Smooth muscle cell (in vitro differentiated cells): ENCODE measurements around the gene ASB8. TPM values are rescaled to one million over a fixed set of nuclear protein-coding genes. Genes with fewer than 3 reads are reported as not detected.
"Not testable (repeated sequence)": the region's sequence is repeated elsewhere in the genome, so short reads cannot be mapped to it uniquely, and the experiment has no call there.

ENCODE experiments used
- DNase-seq: peaks from one replicate; lab custom pipeline; 2025; ENCODE audit not compliant: unreplicated experiment; lab: John Stamatoyannopoulos, UW
- H2AFZ ChIP-seq: fragments of 200-600 bp; sonication (generic); 2 replicates; pipeline ENCODE4 v1.6.0; 2016; ENCODE audit warnings: antibody characterized with exemption, low read depth, mild to moderate bottlenecking
- H3F3A ChIP-seq: fragments of 200-600 bp; sonication (generic); 2 replicates; pipeline ENCODE4 v1.6.0; 2017; ENCODE audit warnings: antibody characterized with exemption, low read depth
- H3K27ac ChIP-seq: fragments of 200-600 bp; sonication (generic); 2 replicates; pipeline ENCODE4 v1.5.1; 2016; ENCODE audit warnings: low read depth, mild to moderate bottlenecking
- H3K27me3 ChIP-seq: fragments of 200-600 bp; sonication (generic); 2 replicates; pipeline ENCODE4 v1.6.1; 2016; ENCODE audit warnings: low read depth, mild to moderate bottlenecking
- H3K36me3 ChIP-seq: fragments of 200-600 bp; sonication (generic); 2 replicates; pipeline ENCODE4 v1.5.1; 2016; ENCODE audit warnings: low read depth
- H3K4me1 ChIP-seq: fragments of 200-600 bp; sonication (generic); 2 replicates; pipeline ENCODE4 v1.5.1; 2016; ENCODE audit warnings: low read depth
- H3K4me2 ChIP-seq: fragments of 200-600 bp; sonication (generic); 2 replicates; pipeline ENCODE4 v1.6.0; 2016; ENCODE audit warnings: mild to moderate bottlenecking
- H3K4me3 ChIP-seq: fragments of 200-600 bp; sonication (generic); 2 replicates; pipeline ENCODE4 v1.5.1; 2016; ENCODE audit warnings: mild to moderate bottlenecking
- H3K79me2 ChIP-seq: fragments of 200-600 bp; sonication (generic); 2 replicates; pipeline ENCODE4 v1.6.0; 2016; ENCODE audit warnings: low read depth, mild to moderate bottlenecking
- H3K9ac ChIP-seq: fragments of 200-600 bp; sonication (generic); 2 replicates; pipeline ENCODE4 v1.6.0; 2016; ENCODE audit warnings: low read depth
- H3K9me3 ChIP-seq: fragments of 200-600 bp; sonication (generic); replicated peaks from 2 replicates; pipeline ENCODE4 v1.5.1; 2016; ENCODE audit warnings: low read depth
- H4K20me1 ChIP-seq: fragments of 200-600 bp; sonication (generic); 2 replicates; pipeline ENCODE4 v1.6.0; 2016; ENCODE audit warnings: low read depth
- WGBS: methylation state at CpG from one replicate; pipeline ENCODE4 v1.1.7; 2016; ENCODE audit warnings: low lambda C conversion rate; 5-methylcytosine and 5-hydroxymethylcytosine counted together
- polyA plus RNA-seq: library from polyadenylated mRNA; unstranded; fragments of >200 nt; fragmentation: Nextera tagmentation; extraction: Ambion mirVana; gene quantifications from 2 replicates; pipeline ENCODE4 v1.2.1, GENCODE V29; 2016
- total RNA-seq: library from RNA; depleted of rRNA; stranded (reverse); fragments of >200 nt; gene quantifications from 2 replicates; pipeline ENCODE4 v1.2.3, GENCODE V29; 2014
- TF ChIP-seq, protein P1 (sequence below): fragments of 200-600 bp; sonication (generic); IDR thresholded peaks from 2 replicates; pipeline ENCODE4 v1.5.1; 2017; ENCODE audit warnings: borderline replicate concordance, mild to moderate bottlenecking, antibody characterized with exemption; ENCODE audit not compliant: insufficient read depth, poor library complexity, severe bottlenecking

Gene ASB8
- total and polyA plus RNA-seq, 2 experiments from 2014 or later, result 25.4 to 31.1 TPM

DNA sequence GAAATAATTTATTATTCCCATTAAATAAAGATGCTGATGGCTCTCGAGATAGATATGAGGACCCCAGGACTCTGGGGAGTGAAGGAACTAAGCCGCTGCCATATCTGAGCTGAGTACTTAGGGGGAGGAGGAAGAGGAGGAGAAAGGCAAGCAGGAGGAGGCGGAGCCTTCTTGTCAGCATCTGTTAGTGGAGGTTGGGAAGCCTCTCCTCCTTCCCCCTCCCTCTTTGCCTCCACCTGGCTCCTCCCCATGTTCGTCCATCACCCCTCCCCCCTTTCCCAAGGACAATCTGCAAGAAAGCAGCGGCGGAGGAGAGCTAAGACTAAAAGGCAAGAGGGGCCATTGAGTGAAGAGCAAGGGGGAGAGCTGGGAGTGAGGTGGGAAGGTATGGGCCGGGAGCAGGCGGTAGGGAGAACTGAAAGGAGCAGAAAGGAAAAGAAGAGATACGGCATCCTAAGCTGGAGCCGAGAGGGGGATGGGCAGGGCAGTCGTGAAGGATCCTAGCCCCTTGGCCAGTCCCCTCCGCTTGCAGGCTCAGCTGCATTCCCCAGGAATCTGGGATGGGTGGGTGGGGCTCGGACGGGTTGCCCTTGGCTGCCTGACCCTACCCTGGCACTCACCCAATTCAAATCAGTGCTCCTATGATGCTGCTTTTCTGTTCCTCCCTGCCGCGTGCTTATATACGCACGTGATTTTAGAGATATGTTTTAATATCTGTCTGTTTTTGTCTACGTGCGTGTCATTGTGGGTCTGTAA is 38.1 kb downstream of the ASB8 start, which contains the start of gene PFKM:
Gene PFKM (plus strand): TSS at position 287 of the 756 bp plus-strand sequence. CDS start 3,411 bp downstream, outside the sequence.
- peaks cover 35% of the 10 kb centered on the region for H3K4me1 ChIP-seq
- H3K79me2 ChIP-seq, result peaks cover 16% of the 10 kb centered on the region
- H4K20me1 ChIP-seq, result peaks cover 14% of the 10 kb centered on the region
- no peaks in the 10 kb centered on the region for H3F3A ChIP-seq
- H3K4me2 ChIP-seq, result peak within 1 kb of the TSS; percentile 90
- H3K4me3 ChIP-seq, result peak within 1 kb of the TSS; percentile 83
- WGBS, result under 1% methylated on average over 17 of the region's 20 CpGs
- no peaks in the 10 kb centered on the region for H3K27me3 ChIP-seq
- peak within 1 kb of the TSS; percentile 8 for H3K27ac ChIP-seq
- DNase-seq, result peak; percentile 55
- TF ChIP-seq, protein P1, sequence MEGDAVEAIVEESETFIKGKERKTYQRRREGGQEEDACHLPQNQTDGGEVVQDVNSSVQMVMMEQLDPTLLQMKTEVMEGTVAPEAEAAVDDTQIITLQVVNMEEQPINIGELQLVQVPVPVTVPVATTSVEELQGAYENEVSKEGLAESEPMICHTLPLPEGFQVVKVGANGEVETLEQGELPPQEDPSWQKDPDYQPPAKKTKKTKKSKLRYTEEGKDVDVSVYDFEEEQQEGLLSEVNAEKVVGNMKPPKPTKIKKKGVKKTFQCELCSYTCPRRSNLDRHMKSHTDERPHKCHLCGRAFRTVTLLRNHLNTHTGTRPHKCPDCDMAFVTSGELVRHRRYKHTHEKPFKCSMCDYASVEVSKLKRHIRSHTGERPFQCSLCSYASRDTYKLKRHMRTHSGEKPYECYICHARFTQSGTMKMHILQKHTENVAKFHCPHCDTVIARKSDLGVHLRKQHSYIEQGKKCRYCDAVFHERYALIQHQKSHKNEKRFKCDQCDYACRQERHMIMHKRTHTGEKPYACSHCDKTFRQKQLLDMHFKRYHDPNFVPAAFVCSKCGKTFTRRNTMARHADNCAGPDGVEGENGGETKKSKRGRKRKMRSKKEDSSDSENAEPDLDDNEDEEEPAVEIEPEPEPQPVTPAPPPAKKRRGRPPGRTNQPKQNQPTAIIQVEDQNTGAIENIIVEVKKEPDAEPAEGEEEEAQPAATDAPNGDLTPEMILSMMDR, result no peak
- peak within 1 kb of the TSS; percentile 91 for H2AFZ ChIP-seq
- no peak within 1 kb of the TSS for H3K9ac ChIP-seq
- H3K9me3 ChIP-seq, result no peaks in the 10 kb centered on the region
- no peaks in the 10 kb centered on the region for H3K36me3 ChIP-seq

GRCh38 chr12:48118284-48118871 is 38.9 kb downstream of the ASB8 start:
- H3K9ac ChIP-seq, result no peak overlapping the region
- TF ChIP-seq, protein P1, result no peak
- 80% methylated on average over 3 of the region's 3 CpGs for WGBS

GRCh38 chr12:48115957-48116356 is 41.4 kb downstream of the ASB8 start:
- Histone ChIP-seq H3K36me3 (no peaks in the 10 kb centered on the region), H3K4me3 (no peak overlapping the region), H3K27ac (no peak overlapping the region), H3K4me2 (no peak overlapping the region), H3K27me3 (no peaks in the 10 kb centered on the region), H3K9me3 (no peaks in the 10 kb centered on the region), H3K79me2 (peaks cover 6% of the 10 kb centered on the region), H4K20me1 (no peaks in the 10 kb centered on the region), H3K9ac (no peak overlapping the region), H3F3A (no peaks in the 10 kb centered on the region), H2AFZ (no peak overlapping the region), H3K4me1 (peaks cover 14% of the 10 kb centered on the region)
- no peak for DNase-seq
- 100% methylated on average over 1 of the region's 1 CpG for WGBS
- TF ChIP-seq, protein P1, result no peak

More at GRCh38 chr12:48118284-48118871, 38.9 kb downstream of the ASB8 start:
- peak overlapping the region; percentile 83 for H3K4me3 ChIP-seq
- H3K27me3 ChIP-seq, result no peaks in the 10 kb centered on the region
- no peaks in the 10 kb centered on the region for H3K9me3 ChIP-seq
- H4K20me1 ChIP-seq, result peaks cover 14% of the 10 kb centered on the region
- H3K4me1 ChIP-seq, result peaks cover 35% of the 10 kb centered on the region
- no peak overlapping the region for H3K27ac ChIP-seq
- H2AFZ ChIP-seq, result peak overlapping the region; percentile 91
- DNase-seq, result no peak
- no peaks in the 10 kb centered on the region for H3K36me3 ChIP-seq
- peak overlapping the region; percentile 90 for H3K4me2 ChIP-seq
- H3F3A ChIP-seq, result no peaks in the 10 kb centered on the region
- peaks cover 16% of the 10 kb centered on the region for H3K79me2 ChIP-seq

DNA sequence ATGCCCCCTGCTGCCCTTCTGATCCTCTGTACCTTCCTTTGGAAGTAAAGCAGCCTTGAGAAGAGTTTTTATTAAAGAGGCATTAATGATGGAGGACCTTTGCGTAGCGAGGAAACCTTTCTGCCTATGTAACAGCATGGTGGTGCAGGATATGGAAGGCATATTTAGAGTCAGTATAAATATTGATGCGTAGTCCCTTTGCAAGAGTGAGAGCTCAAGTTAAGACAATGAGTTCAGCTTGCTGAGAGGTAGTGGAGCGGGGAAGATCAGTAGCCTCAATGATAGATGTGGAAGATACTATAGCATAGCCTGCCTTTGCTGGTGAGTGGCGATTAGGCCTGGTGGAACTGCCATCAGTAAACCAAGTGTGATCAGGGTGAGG is 46.0 kb downstream of the ASB8 start:
- H3K4me3 ChIP-seq, H2AFZ ChIP-seq, H3K9me3 ChIP-seq, H3K4me1 ChIP-seq, DNase-seq, H3K27ac ChIP-seq, H3K4me2 ChIP-seq, H4K20me1 ChIP-seq, H3K27me3 ChIP-seq, H3K79me2 ChIP-seq, H3K36me3 ChIP-seq, H3F3A ChIP-seq, H3K9ac ChIP-seq: not testable (repeated sequence)
- whole genome bisulfite sequencing, result 96% methylated on average over 5 of the region's 5 CpGs
